ENCODE results near the gene SLC22A6.

The SLC22A6 gene

DNA sequence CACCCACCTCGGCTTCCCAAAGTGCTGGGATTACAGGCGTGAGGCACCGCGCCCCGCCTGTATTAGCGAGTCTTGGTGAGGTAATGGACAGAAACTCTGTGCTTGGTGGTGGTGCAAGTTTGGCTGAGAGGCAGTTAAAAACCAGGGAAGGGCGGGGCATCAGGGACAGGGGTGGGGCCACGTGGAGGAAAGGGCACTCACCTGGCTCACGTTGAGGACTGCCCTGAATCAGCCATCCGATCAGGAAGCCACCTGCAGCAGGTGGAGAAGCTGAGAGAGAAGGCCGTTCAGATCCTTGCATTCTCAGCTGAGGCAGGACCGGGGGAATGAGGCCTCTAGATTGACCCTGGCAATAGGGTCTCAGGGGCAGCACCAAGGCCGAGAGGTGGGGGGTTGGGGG, 51.5 kb downstream of the SLC22A6 start:
- H3K4me3 ChIP-seq (ENCODE audit: low read depth, low read length): no peak overlapping the region
- TF ChIP-seq, protein P1, sequence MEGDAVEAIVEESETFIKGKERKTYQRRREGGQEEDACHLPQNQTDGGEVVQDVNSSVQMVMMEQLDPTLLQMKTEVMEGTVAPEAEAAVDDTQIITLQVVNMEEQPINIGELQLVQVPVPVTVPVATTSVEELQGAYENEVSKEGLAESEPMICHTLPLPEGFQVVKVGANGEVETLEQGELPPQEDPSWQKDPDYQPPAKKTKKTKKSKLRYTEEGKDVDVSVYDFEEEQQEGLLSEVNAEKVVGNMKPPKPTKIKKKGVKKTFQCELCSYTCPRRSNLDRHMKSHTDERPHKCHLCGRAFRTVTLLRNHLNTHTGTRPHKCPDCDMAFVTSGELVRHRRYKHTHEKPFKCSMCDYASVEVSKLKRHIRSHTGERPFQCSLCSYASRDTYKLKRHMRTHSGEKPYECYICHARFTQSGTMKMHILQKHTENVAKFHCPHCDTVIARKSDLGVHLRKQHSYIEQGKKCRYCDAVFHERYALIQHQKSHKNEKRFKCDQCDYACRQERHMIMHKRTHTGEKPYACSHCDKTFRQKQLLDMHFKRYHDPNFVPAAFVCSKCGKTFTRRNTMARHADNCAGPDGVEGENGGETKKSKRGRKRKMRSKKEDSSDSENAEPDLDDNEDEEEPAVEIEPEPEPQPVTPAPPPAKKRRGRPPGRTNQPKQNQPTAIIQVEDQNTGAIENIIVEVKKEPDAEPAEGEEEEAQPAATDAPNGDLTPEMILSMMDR (IDR thresholded peaks at IDR 0.05; ENCODE audit: borderline replicate concordance, insufficient read depth, low read depth, low read length): no peak

DNA sequence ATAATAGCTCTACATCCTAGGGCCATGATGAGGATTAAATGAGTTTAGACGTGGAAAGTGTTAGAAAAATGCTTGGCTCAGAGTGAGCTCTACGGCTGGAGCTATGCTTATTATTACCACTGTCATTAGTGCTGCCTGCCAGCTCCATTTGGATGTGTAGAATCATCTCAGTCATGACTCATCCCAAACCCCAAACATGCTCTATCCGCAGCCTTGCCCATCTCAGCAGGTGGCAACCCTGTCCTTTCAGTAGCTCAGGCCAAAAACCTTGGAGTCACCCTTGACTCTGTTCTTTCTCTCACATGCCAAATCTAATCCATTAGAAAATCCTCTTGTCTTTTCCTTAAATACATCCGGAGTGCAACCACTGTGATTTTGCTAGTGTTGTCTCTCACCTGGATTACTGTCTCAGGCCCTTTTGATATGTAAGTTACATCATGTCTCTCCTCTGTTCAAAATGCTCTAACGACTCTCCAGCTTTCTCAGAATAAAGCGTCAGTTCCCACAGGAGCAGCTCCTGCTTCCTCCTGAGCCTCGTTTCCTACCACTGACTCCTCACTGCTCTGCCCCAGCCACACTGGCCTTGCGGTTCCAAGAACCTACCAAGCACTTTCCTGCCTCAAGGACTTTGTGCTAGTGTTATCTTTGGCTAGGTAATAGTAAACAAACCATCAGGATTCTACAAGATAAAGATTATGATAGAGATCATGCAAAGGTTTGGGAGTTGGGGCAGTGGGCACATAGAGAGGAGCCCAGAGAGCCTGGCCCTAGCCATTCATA, 53.1 kb downstream of the SLC22A6 start:
- no peak overlapping the region for H3K4me3 ChIP-seq (ENCODE audit: low read depth, low read length)

DNA sequence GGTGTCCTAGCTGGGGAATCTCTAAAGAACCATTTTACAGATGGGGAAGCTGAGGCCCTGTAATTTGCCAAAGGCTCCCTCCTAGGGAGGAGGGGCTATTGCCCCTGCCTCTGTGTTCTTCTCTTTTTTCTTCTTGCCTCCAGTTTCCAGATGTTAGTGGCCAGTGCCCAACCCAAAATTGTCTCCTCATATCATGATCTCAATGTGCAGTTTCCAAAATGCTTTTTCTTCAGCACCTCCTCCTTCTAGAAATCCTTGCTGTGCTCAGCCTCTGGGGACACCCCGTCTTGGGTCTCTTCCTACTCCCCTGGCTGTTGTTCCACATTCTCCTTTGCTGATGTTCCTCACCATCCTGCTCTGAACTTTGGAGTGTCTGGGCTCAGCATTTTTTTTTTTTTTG, 54.1 kb downstream of the SLC22A6 start:
- no peak overlapping the region for H3K4me3 ChIP-seq (ENCODE audit: low read depth, low read length)
- TF ChIP-seq, protein P1 (IDR thresholded peaks at IDR 0.05; ENCODE audit: borderline replicate concordance, insufficient read depth, low read depth, low read length): no peak

More for the DNA sequence above, 53.1 kb downstream of the SLC22A6 start:
- TF ChIP-seq, protein P1 (IDR thresholded peaks at IDR 0.05; ENCODE audit: borderline replicate concordance, insufficient read depth, low read depth, low read length): no peak

DNA sequence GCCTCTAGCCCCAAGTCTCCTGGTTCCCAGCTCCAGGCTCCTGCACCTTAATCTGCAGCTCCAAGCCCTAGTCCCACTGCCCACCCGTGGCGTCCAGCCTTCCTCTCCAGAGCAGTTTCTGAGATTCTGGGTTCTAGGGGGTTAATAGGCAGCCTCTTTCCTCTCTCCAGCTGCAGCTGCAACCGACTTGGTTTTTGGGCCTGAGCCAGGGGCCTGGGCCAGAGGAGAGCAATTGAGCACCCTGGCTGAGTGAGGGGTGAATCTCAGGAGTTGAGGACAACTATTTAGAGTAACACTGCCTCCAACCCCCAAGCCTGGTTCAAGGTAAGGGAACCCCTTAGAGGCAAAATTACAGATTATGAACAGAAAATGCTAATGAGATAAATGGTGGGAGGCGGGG, 54.6 kb downstream of the SLC22A6 start:
- TF ChIP-seq, protein P1 (IDR thresholded peaks at IDR 0.05; ENCODE audit: borderline replicate concordance, insufficient read depth, low read depth, low read length): no peak
- H3K4me3 ChIP-seq (ENCODE audit: low read depth, low read length): no peak overlapping the region

GRCh38 chr11:62928011-62928410, 56.8 kb downstream of the SLC22A6 start:
- H3K4me3 ChIP-seq (ENCODE audit: low read depth, low read length): no peak overlapping the region
- TF ChIP-seq, protein P1 (IDR thresholded peaks at IDR 0.05; ENCODE audit: borderline replicate concordance, insufficient read depth, low read depth, low read length): no peak

DNA sequence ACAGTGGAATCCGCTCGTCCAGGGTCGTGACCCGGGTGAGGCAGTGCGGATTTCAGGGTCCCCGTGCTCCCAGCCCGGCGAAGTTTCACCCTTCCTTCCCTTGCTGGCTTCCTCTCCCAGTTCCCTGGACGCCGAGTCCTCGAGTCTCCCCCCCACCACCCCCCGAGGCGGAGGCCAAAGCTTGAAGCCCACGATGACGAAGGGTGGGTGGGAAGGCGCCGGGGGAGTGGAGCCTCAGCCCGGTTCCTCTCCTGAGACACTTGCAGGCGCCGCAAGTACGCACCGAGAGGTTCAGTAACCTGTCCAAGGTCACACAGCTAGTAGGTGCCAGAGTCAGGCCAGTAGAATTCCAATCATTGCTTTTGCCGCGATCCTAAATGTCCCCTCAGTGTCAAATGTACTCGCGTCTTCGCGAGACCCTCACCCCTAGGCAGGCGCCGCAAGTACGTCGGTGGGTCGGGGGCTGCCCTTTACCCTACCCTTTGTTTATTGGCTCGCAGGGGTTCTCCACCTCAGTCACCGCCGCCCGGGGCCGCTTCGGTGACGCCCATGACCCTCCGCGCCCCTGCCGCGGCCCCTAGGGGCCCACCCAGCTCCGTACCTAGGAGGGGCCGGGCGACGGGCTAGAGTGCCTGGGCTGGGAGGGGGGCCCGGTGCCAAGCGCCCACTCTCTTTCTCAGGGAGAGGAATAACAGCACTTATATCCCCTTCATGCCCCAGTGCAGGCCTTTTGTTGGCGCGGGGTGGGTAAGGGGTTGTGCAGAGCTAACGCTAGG, 57.9 kb downstream of the SLC22A6 start:
- TF ChIP-seq, protein P1 (IDR thresholded peaks at IDR 0.05; ENCODE audit: borderline replicate concordance, insufficient read depth, low read depth, low read length): no peak
- H3K4me3 ChIP-seq (ENCODE audit: low read depth, low read length): no peak overlapping the region
